ENCODE data around the gene NPAS2.
A peak's percentile ranks its signal among the peaks of the same experiment; 100 is the strongest.

NPAS2 gene

GRCh38 chr2:100983684-100984310 is 163.9 kb downstream of the NPAS2 start:
- Histone ChIP-seq H3K27me3 (ENCODE audit: insufficient read depth, poor library complexity, severe bottlenecking) (no peaks in the 10 kb centered on the region), H3K4me3 (ENCODE audit: severe bottlenecking) (no peak overlapping the region), H3K9me3 (ENCODE audit: severe bottlenecking) (no peaks in the 10 kb centered on the region), H3K4me1 (ENCODE audit: insufficient read depth, poor library complexity, severe bottlenecking) (no peaks in the 10 kb centered on the region), H3K27ac (ENCODE audit: poor library complexity, severe bottlenecking) (no peak overlapping the region), H3K36me3 (ENCODE audit: low read depth) (0 out of 2 replicates have a peak, but pooled peaks cover 7% of the 10 kb centered on the region)
- ATAC-seq (ENCODE audit: low read depth) (no peak), DNase-seq (ENCODE audit: low spot score) (no peak)
- TF ChIP-seq, protein P1, sequence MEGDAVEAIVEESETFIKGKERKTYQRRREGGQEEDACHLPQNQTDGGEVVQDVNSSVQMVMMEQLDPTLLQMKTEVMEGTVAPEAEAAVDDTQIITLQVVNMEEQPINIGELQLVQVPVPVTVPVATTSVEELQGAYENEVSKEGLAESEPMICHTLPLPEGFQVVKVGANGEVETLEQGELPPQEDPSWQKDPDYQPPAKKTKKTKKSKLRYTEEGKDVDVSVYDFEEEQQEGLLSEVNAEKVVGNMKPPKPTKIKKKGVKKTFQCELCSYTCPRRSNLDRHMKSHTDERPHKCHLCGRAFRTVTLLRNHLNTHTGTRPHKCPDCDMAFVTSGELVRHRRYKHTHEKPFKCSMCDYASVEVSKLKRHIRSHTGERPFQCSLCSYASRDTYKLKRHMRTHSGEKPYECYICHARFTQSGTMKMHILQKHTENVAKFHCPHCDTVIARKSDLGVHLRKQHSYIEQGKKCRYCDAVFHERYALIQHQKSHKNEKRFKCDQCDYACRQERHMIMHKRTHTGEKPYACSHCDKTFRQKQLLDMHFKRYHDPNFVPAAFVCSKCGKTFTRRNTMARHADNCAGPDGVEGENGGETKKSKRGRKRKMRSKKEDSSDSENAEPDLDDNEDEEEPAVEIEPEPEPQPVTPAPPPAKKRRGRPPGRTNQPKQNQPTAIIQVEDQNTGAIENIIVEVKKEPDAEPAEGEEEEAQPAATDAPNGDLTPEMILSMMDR (IDR thresholded peaks at IDR 0.05; ENCODE audit: poor library complexity, severe bottlenecking), result no peak

DNA sequence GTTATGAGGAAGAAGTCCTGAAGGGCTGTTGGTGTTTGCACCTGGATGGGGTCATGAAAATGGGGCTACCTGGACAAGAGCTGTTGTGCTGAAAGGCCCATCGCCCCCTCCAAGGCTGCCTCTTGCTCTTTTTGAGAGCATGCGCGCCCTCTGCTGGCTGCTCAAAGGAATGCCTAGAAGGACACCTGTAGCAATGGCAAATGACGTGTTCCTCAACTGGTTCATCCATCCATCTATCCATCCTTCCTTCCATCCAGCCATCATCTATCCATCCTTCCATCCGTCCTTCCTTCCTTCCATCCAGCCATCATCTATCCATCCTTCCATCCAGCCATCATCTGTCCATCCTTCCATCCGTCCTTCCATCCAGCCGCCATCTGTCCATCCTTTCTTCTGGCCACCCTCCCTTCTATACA is 165.0 kb downstream of the NPAS2 start:
- Histone ChIP-seq H3K4me1 (ENCODE audit: insufficient read depth, poor library complexity, severe bottlenecking) (no peaks in the 10 kb centered on the region), H3K27me3 (ENCODE audit: insufficient read depth, poor library complexity, severe bottlenecking) (no peaks in the 10 kb centered on the region), H3K27ac (ENCODE audit: poor library complexity, severe bottlenecking) (no peak overlapping the region), H3K9me3 (ENCODE audit: severe bottlenecking) (no peaks in the 10 kb centered on the region), H3K4me3 (ENCODE audit: severe bottlenecking) (no peak overlapping the region), H3K36me3 (ENCODE audit: low read depth) (0 out of 2 replicates have a peak, but pooled peaks cover 4% of the 10 kb centered on the region)
- DNase-seq (ENCODE audit: low spot score) (no peak), ATAC-seq (ENCODE audit: low read depth) (peak; percentile 74)
- TF ChIP-seq, protein P1 (IDR thresholded peaks at IDR 0.05; ENCODE audit: poor library complexity, severe bottlenecking), result peak; percentile 87

- ATAC-seq (ENCODE audit: low read depth) (no peak), DNase-seq (ENCODE audit: low spot score) (no peak)
- TF ChIP-seq, protein P1 (IDR thresholded peaks at IDR 0.05; ENCODE audit: poor library complexity, severe bottlenecking), result no peak
- Histone ChIP-seq H3K4me1 (ENCODE audit: insufficient read depth, poor library complexity, severe bottlenecking) (no peaks in the 10 kb centered on the region), H3K4me3 (ENCODE audit: severe bottlenecking) (no peak overlapping the region), H3K27me3 (ENCODE audit: insufficient read depth, poor library complexity, severe bottlenecking) (no peaks in the 10 kb centered on the region), H3K27ac (ENCODE audit: poor library complexity, severe bottlenecking) (no peak overlapping the region), H3K36me3 (ENCODE audit: low read depth) (no peaks in the 10 kb centered on the region), H3K9me3 (ENCODE audit: severe bottlenecking) (no peaks in the 10 kb centered on the region)
These were observed 166.2 kb downstream of the NPAS2 start for GRCh38 chr2:100986157-100986556.

DNA sequence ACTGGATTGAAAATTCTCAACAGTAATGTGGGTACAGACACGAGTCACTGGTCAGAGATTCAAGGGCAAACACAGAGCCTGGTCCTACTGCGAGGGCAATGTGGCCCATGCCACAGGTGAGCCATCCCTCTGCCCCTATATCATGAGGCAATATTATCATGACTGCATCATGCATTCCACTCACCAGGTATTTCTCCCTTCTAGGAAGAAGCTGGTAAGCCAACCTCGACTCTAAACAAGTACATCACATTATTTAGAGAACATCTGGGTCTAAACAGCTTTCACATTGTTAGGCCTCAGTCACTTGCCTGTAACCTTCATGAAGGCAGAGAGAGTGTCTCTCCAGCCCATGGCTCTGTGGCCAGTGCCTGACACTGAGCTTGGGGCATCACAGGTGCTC is 167.6 kb downstream of the NPAS2 start:
- no peaks in the 10 kb centered on the region for H3K36me3 ChIP-seq (ENCODE audit: low read depth)
- H3K4me1 ChIP-seq (ENCODE audit: insufficient read depth, poor library complexity, severe bottlenecking), result no peaks in the 10 kb centered on the region
- no peaks in the 10 kb centered on the region for H3K27me3 ChIP-seq (ENCODE audit: insufficient read depth, poor library complexity, severe bottlenecking)
- ATAC-seq (ENCODE audit: low read depth) (no peak), DNase-seq (ENCODE audit: low spot score) (no peak)
- no peak overlapping the region for H3K4me3 ChIP-seq (ENCODE audit: severe bottlenecking)
- TF ChIP-seq, protein P1 (IDR thresholded peaks at IDR 0.05; ENCODE audit: poor library complexity, severe bottlenecking), result no peak
- no peaks in the 10 kb centered on the region for H3K9me3 ChIP-seq (ENCODE audit: severe bottlenecking)
- H3K27ac ChIP-seq (ENCODE audit: poor library complexity, severe bottlenecking), result no peak overlapping the region

- no peaks in the 10 kb centered on the region for H3K36me3 ChIP-seq (ENCODE audit: low read depth)
- H3K27me3 ChIP-seq (ENCODE audit: insufficient read depth, poor library complexity, severe bottlenecking), result no peaks in the 10 kb centered on the region
- no peak overlapping the region for H3K4me3 ChIP-seq (ENCODE audit: severe bottlenecking)
- no peak overlapping the region for H3K27ac ChIP-seq (ENCODE audit: poor library complexity, severe bottlenecking)
- no peaks in the 10 kb centered on the region for H3K9me3 ChIP-seq (ENCODE audit: severe bottlenecking)
- TF ChIP-seq, protein P1 (IDR thresholded peaks at IDR 0.05; ENCODE audit: poor library complexity, severe bottlenecking), result no peak
- H3K4me1 ChIP-seq (ENCODE audit: insufficient read depth, poor library complexity, severe bottlenecking), result no peaks in the 10 kb centered on the region
- DNase-seq (ENCODE audit: low spot score) (no peak), ATAC-seq (ENCODE audit: low read depth) (0 out of 3 replicates have a peak, but pooled peaks have one; percentile 33)
These were observed 168.0 kb downstream of the NPAS2 start for GRCh38 chr2:100987974-100988373.
